Measurements from ENCODE around the gene UTP20. TPM values are rescaled to one million over a fixed set of nuclear protein-coding genes. Genes with fewer than 3 reads are reported as not detected.
"Not testable (repeated sequence)": the region's sequence is repeated elsewhere in the genome, so short reads cannot be mapped to it uniquely, and the experiment has no call there.

Gene UTP20
- total RNA-seq, 4 donors from 2014 or later = 10.4 to 15.9 (median 13.1) TPM

GRCh38 chr12:101414533-101415119 lies 134.7 kb downstream of the UTP20 start:
- H3K27ac ChIP-seq = no peak overlapping the region
- H3K4me3 ChIP-seq = no peak overlapping the region
- peak in 1 of 2 donors; percentile 75 for DNase-seq (ENCODE audit: low spot score in 2 of 2)
- no peaks in the 10 kb centered on the region for H3K27me3 ChIP-seq
- H3K36me3 ChIP-seq = no peaks in the 10 kb centered on the region
- no peak for TF ChIP-seq EP300 (IDR thresholded peaks at IDR 0.05)
- no peak for TF ChIP-seq POLR2A (IDR thresholded peaks at IDR 0.05)
- TF ChIP-seq CTCF (IDR thresholded peaks at IDR 0.05) = peak; percentile 15 to 68 (median 54)
- peaks cover 0 to 5% (median 0%) of the 10 kb centered on the region in 4 donors for H3K4me1 ChIP-seq
- WGBS, 2 donors = 0 to 5% methylated on average over 2 of the region's 2 CpGs
- no peaks in the 10 kb centered on the region for H3K9me3 ChIP-seq

- Histone ChIP-seq H3K36me3 (no peaks in the 10 kb centered on the region), H3K27me3 (no peaks in the 10 kb centered on the region), H3K27ac (no peak overlapping the region), H3K4me1 (no peaks in the 10 kb centered on the region), H3K9me3 (no peaks in the 10 kb centered on the region), H3K4me3 (no peak overlapping the region)
- no peak for DNase-seq (ENCODE audit: low spot score in 2 of 2)
- TF ChIP-seq POLR2A (IDR thresholded peaks at IDR 0.05) (no peak), EP300 (IDR thresholded peaks at IDR 0.05) (no peak), CTCF (IDR thresholded peaks at IDR 0.05) (no peak)
- 85 to 91% methylated on average over 1 of the region's 1 CpG for WGBS, 2 donors
Measured at GRCh38 chr12:101415228-101415627, 135.3 kb downstream of the UTP20 start.

DNA sequence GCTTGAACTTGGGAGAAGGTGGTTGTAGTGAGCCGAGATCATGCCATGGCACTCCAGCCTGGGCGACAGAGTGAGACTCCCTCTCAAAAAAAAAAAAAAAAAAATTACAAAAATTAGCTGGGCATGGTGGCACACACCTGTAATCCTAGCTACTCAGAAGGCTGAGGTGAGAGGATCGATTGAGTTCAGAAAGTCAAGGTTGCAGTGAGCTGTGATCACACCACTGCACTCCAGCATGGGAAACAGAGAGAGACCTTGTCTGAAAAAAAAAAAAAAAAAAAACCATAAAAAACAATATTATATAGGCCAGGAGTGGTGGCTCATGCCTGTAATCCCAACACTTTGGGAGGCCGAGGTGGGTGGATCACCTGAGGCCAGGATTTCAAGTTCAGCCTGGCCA lies 142.2 kb downstream of the UTP20 start:
- H3K4me3 ChIP-seq; H3K36me3 ChIP-seq; H3K9me3 ChIP-seq; DNase-seq (ENCODE audit: low spot score in 2 of 2); H3K27me3 ChIP-seq; H3K4me1 ChIP-seq; H3K27ac ChIP-seq: not testable (repeated sequence)
- 86 to 94% methylated on average over 4 of the region's 4 CpGs for WGBS, 2 donors

- Histone ChIP-seq H3K27me3 (no peaks in the 10 kb centered on the region), H3K27ac (no peak overlapping the region), H3K4me1 (no peaks in the 10 kb centered on the region), H3K36me3 (no peaks in the 10 kb centered on the region), H3K4me3 (no peak overlapping the region), H3K9me3 (no peaks in the 10 kb centered on the region)
- DNase-seq (ENCODE audit: low spot score in 2 of 2) = no peak
- WGBS, 2 donors = 88 to 94% methylated on average over 2 of the region's 2 CpGs
- no peak for TF ChIP-seq POLR2A (IDR thresholded peaks at IDR 0.05)
- TF ChIP-seq EP300 (IDR thresholded peaks at IDR 0.05) = no peak
- no peak for TF ChIP-seq CTCF (IDR thresholded peaks at IDR 0.05)
Measured at GRCh38 chr12:101424620-101425019, 144.7 kb downstream of the UTP20 start.

GRCh38 chr12:101430456-101430855 lies 150.6 kb downstream of the UTP20 start:
- no peak overlapping the region for H3K4me3 ChIP-seq
- no peaks in the 10 kb centered on the region for H3K9me3 ChIP-seq
- H3K4me1 ChIP-seq = no peaks in the 10 kb centered on the region
- DNase-seq (ENCODE audit: low spot score in 2 of 2) = no peak
- TF ChIP-seq EP300 (IDR thresholded peaks at IDR 0.05) (no peak), CTCF (IDR thresholded peaks at IDR 0.05) (no peak), POLR2A (IDR thresholded peaks at IDR 0.05) (no peak)
- 46 to 53% methylated on average over 2 of the region's 2 CpGs for WGBS, 2 donors
- no peaks in the 10 kb centered on the region for H3K27me3 ChIP-seq
- no peaks in the 10 kb centered on the region for H3K36me3 ChIP-seq
- H3K27ac ChIP-seq = no peak overlapping the region

DNA sequence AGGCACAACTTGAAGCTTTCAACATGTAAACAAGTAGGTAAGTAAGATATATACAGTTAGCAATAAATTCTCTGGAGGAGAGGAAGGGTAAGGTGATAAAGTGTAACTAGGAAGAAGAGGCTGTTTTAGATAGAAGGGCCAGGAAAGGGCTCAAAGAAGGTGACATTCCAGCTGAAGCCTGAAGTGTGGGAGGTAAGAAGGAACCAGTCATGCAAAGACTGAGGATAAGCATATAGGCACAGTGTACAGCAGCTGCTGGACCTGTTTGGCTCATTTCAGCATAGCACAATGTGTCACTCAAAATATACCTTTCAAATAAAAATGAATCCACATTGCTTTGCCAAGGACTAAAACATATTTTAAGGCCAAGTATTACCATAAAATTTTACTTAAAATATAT lies 156.2 kb downstream of the UTP20 start:
- TF ChIP-seq CTCF (IDR thresholded peaks at IDR 0.05) = no peak
- TF ChIP-seq POLR2A (IDR thresholded peaks at IDR 0.05) = no peak
- no peak for TF ChIP-seq EP300 (IDR thresholded peaks at IDR 0.05)
- Histone ChIP-seq H3K9me3 (no peaks in the 10 kb centered on the region), H3K4me3 (no peak overlapping the region), H3K36me3 (no peaks in the 10 kb centered on the region), H3K27me3 (no peaks in the 10 kb centered on the region), H3K4me1 (no peaks in the 10 kb centered on the region), H3K27ac (no peak overlapping the region)
- no peak for DNase-seq (ENCODE audit: low spot score in 2 of 2)

Measured in tibial nerve (tissue), 4 donors.